ENCODE results near the gene CD247.

GRCh38 chr1:167442142-167442848 is 76.0 kb downstream of the CD247 start:
- peak; percentile 76 to 87 (median 85) for TF ChIP-seq CTCF (IDR thresholded peaks at IDR 0.05)
- TF ChIP-seq POLR2A (IDR thresholded peaks at IDR 0.05): no peak

Measured in vagina (tissue), 2 donors.